GM18520 (cell line): ENCODE results near the gene DOCK2.

Source experiments
- ATAC-seq: cut with Tn5 transposase; IDR thresholded peaks from one replicate; pipeline ENCODE4 v1.9.1; 2021; ENCODE audit not compliant: unreplicated experiment

Gene DOCK2

GRCh38 chr5:170020423-170020822 is 383.3 kb downstream of the DOCK2 start:
- ATAC-seq: no peak

- ATAC-seq: no peak
These were observed 384.4 kb downstream of the DOCK2 start for GRCh38 chr5:170021506-170021905.

GRCh38 chr5:170025853-170026252 is 388.8 kb downstream of the DOCK2 start:
- no peak for ATAC-seq

- no peak for ATAC-seq
These were observed 391.0 kb downstream of the DOCK2 start for GRCh38 chr5:170028124-170028523.

- no peak for ATAC-seq
These were observed 397.2 kb downstream of the DOCK2 start for GRCh38 chr5:170034231-170034630.

GRCh38 chr5:170038241-170038640 is 401.2 kb downstream of the DOCK2 start:
- no peak for ATAC-seq

GRCh38 chr5:170039830-170040229 is 402.8 kb downstream of the DOCK2 start:
- ATAC-seq: no peak

GRCh38 chr5:170046241-170046640 is 409.2 kb downstream of the DOCK2 start:
- ATAC-seq: no peak

GRCh38 chr5:170049713-170050112 is 412.6 kb downstream of the DOCK2 start:
- no peak for ATAC-seq

GRCh38 chr5:170053896-170054295 is 416.8 kb downstream of the DOCK2 start:
- ATAC-seq: no peak

GRCh38 chr5:170055606-170056005 is 418.5 kb downstream of the DOCK2 start:
- ATAC-seq: no peak

- no peak for ATAC-seq
These were observed 419.6 kb downstream of the DOCK2 start for GRCh38 chr5:170056561-170057267.

- no peak for ATAC-seq
These were observed 420.2 kb downstream of the DOCK2 start for GRCh38 chr5:170057311-170057710.

GRCh38 chr5:170059221-170059620 is 422.1 kb downstream of the DOCK2 start:
- no peak for ATAC-seq

- no peak for ATAC-seq
These were observed 430.1 kb downstream of the DOCK2 start for GRCh38 chr5:170067152-170067551.

GRCh38 chr5:170067574-170068170 is 430.6 kb downstream of the DOCK2 start:
- ATAC-seq: no peak

- ATAC-seq: no peak
These were observed 432.4 kb downstream of the DOCK2 start for GRCh38 chr5:170069512-170069911.

- ATAC-seq: no peak
These were observed 433.7 kb downstream of the DOCK2 start for GRCh38 chr5:170070556-170071412.

- ATAC-seq: no peak
These were observed 434.7 kb downstream of the DOCK2 start for GRCh38 chr5:170071748-170072147.

- ATAC-seq: no peak
These were observed 438.6 kb downstream of the DOCK2 start for GRCh38 chr5:170075696-170076095.

- no peak for ATAC-seq
These were observed 439.1 kb downstream of the DOCK2 start for GRCh38 chr5:170076211-170076610.

- ATAC-seq: no peak
These were observed 439.7 kb downstream of the DOCK2 start for GRCh38 chr5:170076739-170077138.
